MM.1S (cell line): Measurements from ENCODE around the gene SYT1.

ENCODE experiments used
- CTCF ChIP-seq: fragments of 300-600 bp; sonication (generic); IDR thresholded peaks from 2 replicates; pipeline ENCODE4 v1.5.1; 2016; ENCODE audit warnings: antibody characterized with exemption, low read length, mixed read lengths
- EZH2 ChIP-seq: fragments of 300-600 bp; sonication (generic); optimal IDR thresholded peaks from 2 replicates; pipeline ENCODE3; 2017; ENCODE audit warnings: low read depth, mild to moderate bottlenecking, antibody characterized with exemption, low read length, mixed read lengths
- EZH2phosphoT487 ChIP-seq: fragments of 300-600 bp; sonication (generic); IDR thresholded peaks from 2 replicates; pipeline ENCODE4 v1.6.1; 2018; ENCODE audit warnings: antibody characterized with exemption, low read length

- TF ChIP-seq CTCF (no peak), EZH2 (no peak), EZH2phosphoT487 (no peak)
Measured at GRCh38 chr12:78964521-78964920, 99.9 kb downstream of the SYT1 start.
